Mucosa of rectum (tissue), 2 donors: ENCODE results near the gene MYORG.
"Not testable (repeated sequence)": the region's sequence is repeated elsewhere in the genome, so short reads cannot be mapped to it uniquely, and the experiment has no call there.

ENCODE experiments used
- H3K27ac ChIP-seq, 2 donors: one replicate each; pipeline ENCODE4 v1.7.0; 2013; ENCODE audit warnings: inconsistent platforms in 2 of 2, low read depth in 2 of 2, low read length in 2 of 2
- H3K27me3 ChIP-seq, 2 donors: one replicate each; pipeline ENCODE4 v1.7.0; 2013; ENCODE audit warnings: low read length in 2 of 2; ENCODE audit not compliant: control insufficient read depth in 2 of 2, insufficient read depth in 2 of 2
- H3K36me3 ChIP-seq, 2 donors: one replicate each; pipeline ENCODE4 v1.7.0; 2013; ENCODE audit warnings: low read length in 2 of 2; ENCODE audit not compliant: control insufficient read depth in 2 of 2, insufficient read depth in 2 of 2
- H3K4me1 ChIP-seq, 2 donors: one replicate each; pipeline ENCODE4 v1.7.0; 2013; ENCODE audit warnings: low read length in 2 of 2, mild to moderate bottlenecking in 1 of 2; ENCODE audit not compliant: control insufficient read depth in 2 of 2, insufficient read depth in 2 of 2
- H3K4me3 ChIP-seq, 2 donors: one replicate each; pipeline ENCODE4 v1.7.0; 2013; ENCODE audit warnings: low read length in 2 of 2
- H3K9ac ChIP-seq, 2 donors: one replicate each; pipeline ENCODE4 v1.7.0; 2013; ENCODE audit warnings: low read length in 2 of 2, low read depth in 1 of 2, mild to moderate bottlenecking in 1 of 2
- H3K9me3 ChIP-seq, 2 donors: one replicate each; pipeline ENCODE4 v1.7.0; 2013; ENCODE audit warnings: low read length in 2 of 2; ENCODE audit not compliant: control insufficient read depth in 2 of 2
- donor health status: healthy.
- donor health status: Normal muscosa, but diverticular disease.

MYORG gene

GRCh38 chr9:34370335-34370969 lies 6.2 kb downstream of the MYORG start:
- Histone ChIP-seq H3K27me3 (no peaks in the 10 kb centered on the region), H3K4me1 (peaks cover 6 to 13% of the 10 kb centered on the region in 2 donors), H3K9me3 (no peaks in the 10 kb centered on the region), H3K36me3 (peaks cover 34 to 35% of the 10 kb centered on the region in 2 donors), H3K27ac (no peak overlapping the region), H3K9ac (no peak overlapping the region), H3K4me3 (no peak overlapping the region)

DNA sequence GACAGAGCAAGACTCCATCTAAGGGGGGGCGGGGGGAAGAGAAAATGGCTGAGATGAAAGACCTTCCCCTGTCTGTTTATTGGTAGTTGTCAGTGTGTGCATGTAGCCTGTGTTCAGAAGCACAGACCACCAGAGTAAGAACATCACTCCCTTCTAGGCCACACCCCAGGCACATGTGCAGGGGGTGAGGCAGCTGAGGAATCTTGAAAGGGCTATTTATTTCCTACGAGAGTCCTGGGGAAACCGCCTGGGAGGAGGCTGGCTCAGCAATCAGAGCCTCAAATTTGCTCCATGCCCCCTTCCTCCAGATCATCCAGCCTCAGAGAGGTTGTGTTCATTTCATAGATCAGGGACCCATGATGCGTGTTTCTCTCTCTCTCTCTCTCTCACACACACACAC lies 7.1 kb downstream of the MYORG start:
- peaks cover 4 to 9% of the 10 kb centered on the region in 2 donors for H3K4me1 ChIP-seq
- no peak overlapping the region for H3K27ac ChIP-seq
- no peak overlapping the region for H3K4me3 ChIP-seq
- H3K9ac ChIP-seq, result no peak overlapping the region
- peaks cover 34 to 35% of the 10 kb centered on the region in 2 donors for H3K36me3 ChIP-seq
- no peaks in the 10 kb centered on the region for H3K9me3 ChIP-seq
- H3K27me3 ChIP-seq, result no peaks in the 10 kb centered on the region

- H3K9me3 ChIP-seq, H3K27ac ChIP-seq, H3K27me3 ChIP-seq, H3K4me3 ChIP-seq, H3K4me1 ChIP-seq, H3K9ac ChIP-seq: not testable (repeated sequence)
- peaks cover 34 to 35% of the 10 kb centered on the region in 2 donors for H3K36me3 ChIP-seq
Measured at GRCh38 chr9:34368796-34369195, 7.9 kb downstream of the MYORG start.

GRCh38 chr9:34367751-34368410 lies 8.8 kb downstream of the MYORG start:
- not testable (repeated sequence) for H3K4me1 ChIP-seq, H3K27ac ChIP-seq, H3K9ac ChIP-seq, H3K27me3 ChIP-seq, H3K4me3 ChIP-seq, H3K9me3 ChIP-seq
- peaks cover 34 to 35% of the 10 kb centered on the region in 2 donors for H3K36me3 ChIP-seq

DNA sequence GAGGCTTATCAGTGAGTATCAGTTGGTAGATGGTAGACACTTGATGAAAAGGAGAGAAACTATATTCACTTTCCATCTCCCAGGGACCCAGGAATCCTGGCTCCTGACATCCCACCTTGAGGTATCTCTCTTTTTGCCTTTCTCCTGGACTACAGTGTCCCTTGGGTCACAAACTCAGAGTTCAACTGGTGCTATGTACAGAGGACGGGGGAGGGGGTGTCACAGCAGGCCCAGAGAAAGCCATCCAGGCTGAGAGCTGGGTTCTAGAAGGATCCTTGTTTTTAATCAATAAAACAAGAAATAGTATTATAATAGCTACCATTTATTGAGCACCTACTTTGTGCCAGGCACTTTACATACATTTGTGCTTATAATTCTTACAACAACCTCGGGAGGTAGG lies 10.3 kb downstream of the MYORG start:
- Histone ChIP-seq H3K36me3 (peaks cover 21 to 25% of the 10 kb centered on the region in 2 donors), H3K4me1 (no peaks in the 10 kb centered on the region), H3K9ac (no peak overlapping the region), H3K27me3 (no peaks in the 10 kb centered on the region), H3K4me3 (no peak overlapping the region), H3K27ac (no peak overlapping the region), H3K9me3 (no peaks in the 10 kb centered on the region)

- no peaks in the 10 kb centered on the region for H3K9me3 ChIP-seq
- H3K9ac ChIP-seq, result no peak overlapping the region
- no peak overlapping the region for H3K27ac ChIP-seq
- no peaks in the 10 kb centered on the region for H3K4me1 ChIP-seq
- no peaks in the 10 kb centered on the region for H3K27me3 ChIP-seq
- H3K4me3 ChIP-seq, result no peak overlapping the region
- peaks cover 12 to 14% of the 10 kb centered on the region in 2 donors for H3K36me3 ChIP-seq
Measured at GRCh38 chr9:34365282-34365681, 11.4 kb downstream of the MYORG start.

DNA sequence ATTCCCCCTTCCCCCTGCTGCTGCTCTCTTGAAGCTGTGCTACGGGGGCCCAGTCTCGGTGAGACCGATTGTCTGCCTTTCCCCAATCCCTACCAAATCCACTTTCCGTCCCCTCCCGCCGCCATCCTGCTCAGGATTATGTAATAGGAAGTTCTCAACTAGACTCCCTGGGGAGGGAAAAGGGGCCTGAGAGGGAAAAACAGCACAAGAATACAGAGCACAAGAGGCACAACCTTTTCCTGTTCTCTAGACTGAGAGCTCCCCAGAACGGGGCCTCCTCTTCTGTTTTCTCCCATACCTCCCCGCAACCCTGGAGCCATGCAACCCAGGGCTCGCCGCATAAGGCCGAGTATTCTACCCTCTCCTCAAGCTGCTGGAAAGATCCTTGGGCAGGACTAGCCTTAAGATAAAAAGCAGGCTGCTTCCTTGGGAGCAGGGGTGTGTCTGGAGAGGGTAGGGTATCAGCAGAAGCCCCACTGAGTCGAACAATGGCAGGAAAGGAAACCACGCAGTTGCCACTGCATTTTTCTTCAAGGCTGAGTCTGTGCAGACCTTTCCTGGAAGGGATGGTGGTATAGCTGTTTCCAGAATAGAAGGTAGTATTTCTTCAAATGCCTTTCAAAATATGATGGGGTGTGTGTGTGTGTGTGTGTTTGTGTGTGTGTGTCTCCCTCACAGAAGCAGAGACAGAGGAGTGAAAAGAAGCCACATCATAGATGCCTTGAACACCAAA lies 12.9 kb downstream of the MYORG start:
- Histone ChIP-seq H3K9me3 (no peaks in the 10 kb centered on the region), H3K36me3 (peaks cover 3 to 7% of the 10 kb centered on the region in 2 donors), H3K27me3 (no peaks in the 10 kb centered on the region), H3K9ac (no peak overlapping the region), H3K27ac (no peak overlapping the region), H3K4me3 (no peak overlapping the region), H3K4me1 (no peaks in the 10 kb centered on the region)

GRCh38 chr9:34362614-34363214 lies 14.0 kb downstream of the MYORG start:
- H3K4me1 ChIP-seq, result no peaks in the 10 kb centered on the region
- H3K36me3 ChIP-seq, result peaks cover 2 to 5% of the 10 kb centered on the region in 2 donors
- no peaks in the 10 kb centered on the region for H3K27me3 ChIP-seq
- H3K9me3 ChIP-seq, result no peaks in the 10 kb centered on the region
- no peak overlapping the region for H3K4me3 ChIP-seq
- H3K27ac ChIP-seq, result no peak overlapping the region
- no peak overlapping the region for H3K9ac ChIP-seq

DNA sequence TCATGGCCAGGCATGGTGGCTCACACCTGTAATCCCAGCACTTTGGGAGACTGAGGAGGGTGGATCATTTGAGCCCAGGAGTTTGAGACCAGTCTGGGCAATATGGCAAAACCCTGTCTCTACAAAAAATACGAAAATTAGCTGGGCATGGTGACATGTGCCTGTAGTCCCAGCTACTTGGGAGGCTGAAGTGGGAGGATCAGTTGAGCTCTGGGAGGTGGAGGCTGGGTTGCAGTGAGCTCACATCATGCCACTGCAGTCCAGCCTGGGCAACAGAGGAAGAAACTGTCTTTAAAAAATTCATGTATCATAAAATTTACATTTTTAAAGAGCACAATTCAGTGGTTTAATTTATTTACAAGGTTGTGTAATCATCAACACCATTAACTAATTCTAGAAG lies 23.7 kb downstream of the MYORG start:
- H3K36me3 ChIP-seq, H3K27ac ChIP-seq, H3K4me3 ChIP-seq, H3K4me1 ChIP-seq, H3K9ac ChIP-seq, H3K9me3 ChIP-seq, H3K27me3 ChIP-seq: not testable (repeated sequence)

DNA sequence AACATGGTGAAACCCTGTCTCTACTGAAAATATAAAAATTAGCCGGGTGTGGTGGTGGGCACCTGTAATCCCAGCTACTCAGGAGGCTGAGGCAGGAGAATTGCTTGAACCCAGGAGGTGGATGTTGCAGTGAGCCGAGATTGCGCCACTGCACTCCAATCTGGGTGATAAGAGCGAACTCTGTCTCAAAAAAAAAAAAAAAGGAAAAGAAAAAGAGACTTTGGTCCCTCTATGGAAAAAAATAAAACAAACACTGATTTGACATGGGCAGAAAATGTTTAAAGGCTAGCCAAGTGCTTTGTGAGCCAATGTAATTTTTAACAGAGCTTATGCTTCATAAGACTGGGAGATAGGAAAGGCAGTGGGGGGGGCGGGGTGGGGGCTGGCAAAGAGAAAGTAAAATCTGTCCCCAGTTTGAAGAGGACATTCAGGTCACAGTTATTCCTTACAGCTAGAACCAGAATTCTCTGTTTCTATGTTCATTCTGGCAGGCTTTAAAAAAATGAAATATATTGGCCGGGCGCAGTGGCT lies 24.5 kb downstream of the MYORG start:
- peak overlapping the region; percentile 9 to 22 for H3K27ac ChIP-seq
- not testable (repeated sequence) for H3K4me3 ChIP-seq, H3K4me1 ChIP-seq, H3K9ac ChIP-seq, H3K36me3 ChIP-seq, H3K27me3 ChIP-seq, H3K9me3 ChIP-seq
